ENCODE measurements around the gene ITPK1. TPM values are rescaled to one million over a fixed set of nuclear protein-coding genes. Genes with fewer than 3 reads are reported as not detected.

The ITPK1 gene
- total RNA-seq, 1 experiment from 2014 or later, result 38.5 TPM

GRCh38 chr14:93061380-93062012 lies 54.2 kb downstream of the ITPK1 start:
- no peaks in the 10 kb centered on the region for H3K4me1 ChIP-seq (ENCODE audit: insufficient read depth, low read length, poor library complexity, severe bottlenecking)
- DNase-seq (ENCODE audit: low spot score), result no peak
- ChIA-PET CTCF (no interaction called here), POLR2A (ENCODE audit: low non-redundant PET) (no interaction called here)
- TF ChIP-seq CTCF (conservative IDR thresholded peaks at IDR 0.05; ENCODE audit: low read depth, low read length) (no peak), EZH2 (IDR thresholded peaks at IDR 0.05; ENCODE audit: borderline replicate concordance, low read depth, low read length, poor library complexity, severe bottlenecking) (no peak)
- intact Hi-C loops (cut with micrococcal nuclease; ENCODE audit: unreplicated experiment), result no loop called here
- H3K36me3 ChIP-seq (ENCODE audit: insufficient read depth, low read length, poor library complexity, severe bottlenecking), result no peaks in the 10 kb centered on the region
- H3K27ac ChIP-seq (ENCODE audit: low read depth, low read length, poor library complexity, severe bottlenecking), result no peak overlapping the region
- BruUV-seq (replicated peaks), result no TSS peak
- no peak overlapping the region for H3K4me3 ChIP-seq (ENCODE audit: low read depth, low read length, poor library complexity, severe bottlenecking)
- H3K9me3 ChIP-seq (ENCODE audit: low read depth, low read length, poor library complexity, severe bottlenecking), result no peaks in the 10 kb centered on the region
- H3K27me3 ChIP-seq (replicated peaks; ENCODE audit: insufficient read depth, low read depth, low read length, poor library complexity), result no peaks in the 10 kb centered on the region

DNA sequence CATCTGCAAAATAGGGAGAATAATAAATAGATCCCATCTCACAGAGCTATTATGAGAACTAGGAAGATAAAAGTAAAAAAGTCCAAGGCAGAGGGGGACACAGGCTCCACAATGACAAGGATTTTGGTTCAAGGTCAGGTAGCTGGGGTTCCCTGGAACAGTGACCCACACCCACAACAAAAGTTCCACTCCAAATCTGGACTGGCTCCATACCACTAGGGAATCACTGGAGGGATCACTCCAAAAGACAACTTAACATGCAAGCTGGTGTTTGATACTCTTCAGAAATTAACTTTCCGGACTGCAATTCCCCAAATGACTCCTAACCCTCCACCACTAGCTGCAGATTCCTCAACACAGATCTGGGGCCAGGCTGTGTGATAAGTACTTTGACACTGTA lies 54.9 kb downstream of the ITPK1 start:
- H3K36me3 ChIP-seq (ENCODE audit: insufficient read depth, low read length, poor library complexity, severe bottlenecking), result no peaks in the 10 kb centered on the region
- H3K27ac ChIP-seq (ENCODE audit: low read depth, low read length, poor library complexity, severe bottlenecking), result no peak overlapping the region
- no peak overlapping the region for H3K4me3 ChIP-seq (ENCODE audit: low read depth, low read length, poor library complexity, severe bottlenecking)
- no peaks in the 10 kb centered on the region for H3K4me1 ChIP-seq (ENCODE audit: insufficient read depth, low read length, poor library complexity, severe bottlenecking)
- ChIA-PET CTCF (no interaction called here), POLR2A (ENCODE audit: low non-redundant PET) (no interaction called here)
- intact Hi-C loops (cut with micrococcal nuclease; ENCODE audit: unreplicated experiment), result no loop called here
- no peaks in the 10 kb centered on the region for H3K27me3 ChIP-seq (replicated peaks; ENCODE audit: insufficient read depth, low read depth, low read length, poor library complexity)
- TF ChIP-seq CTCF (conservative IDR thresholded peaks at IDR 0.05; ENCODE audit: low read depth, low read length), result no peak
- TF ChIP-seq EZH2 (IDR thresholded peaks at IDR 0.05; ENCODE audit: borderline replicate concordance, low read depth, low read length, poor library complexity, severe bottlenecking), result no peak
- DNase-seq (ENCODE audit: low spot score), result no peak
- no peaks in the 10 kb centered on the region for H3K9me3 ChIP-seq (ENCODE audit: low read depth, low read length, poor library complexity, severe bottlenecking)
- BruUV-seq (replicated peaks), result no TSS peak

DNA sequence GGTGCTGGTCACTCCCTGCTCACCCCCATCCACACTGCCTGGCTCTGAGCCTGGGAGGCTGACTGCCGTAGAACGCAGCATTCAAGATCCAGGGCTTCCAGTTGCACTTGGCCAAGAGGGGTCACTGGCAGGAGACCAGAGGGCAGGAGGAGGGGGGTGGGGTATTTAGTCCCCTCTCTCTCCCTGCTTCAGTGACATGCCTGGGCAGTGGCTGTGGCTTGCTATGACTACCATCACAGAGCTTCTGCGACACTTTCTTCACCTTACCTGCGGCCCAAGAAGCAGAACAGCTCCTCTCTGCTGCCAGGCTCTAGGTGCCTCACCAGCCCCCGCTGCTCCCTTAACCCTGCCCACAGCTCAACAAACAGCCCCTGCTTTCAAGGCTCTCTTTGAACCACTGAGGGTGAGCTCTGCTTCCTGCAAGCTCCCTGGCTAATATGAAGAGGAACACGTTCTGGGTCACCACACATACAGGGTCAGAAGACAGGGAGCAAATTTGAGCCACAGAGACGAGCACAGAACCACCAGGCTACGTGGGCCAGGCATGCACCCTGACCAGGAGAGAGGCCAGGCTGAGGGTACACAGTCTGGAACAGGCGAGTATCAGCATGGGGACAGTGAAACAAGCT lies 55.7 kb downstream of the ITPK1 start:
- H3K36me3 ChIP-seq (ENCODE audit: insufficient read depth, low read length, poor library complexity, severe bottlenecking), result no peaks in the 10 kb centered on the region
- no peaks in the 10 kb centered on the region for H3K4me1 ChIP-seq (ENCODE audit: insufficient read depth, low read length, poor library complexity, severe bottlenecking)
- ChIA-PET CTCF (no interaction called here), POLR2A (ENCODE audit: low non-redundant PET) (no interaction called here)
- no peak overlapping the region for H3K4me3 ChIP-seq (ENCODE audit: low read depth, low read length, poor library complexity, severe bottlenecking)
- no peak for DNase-seq (ENCODE audit: low spot score)
- H3K9me3 ChIP-seq (ENCODE audit: low read depth, low read length, poor library complexity, severe bottlenecking), result no peaks in the 10 kb centered on the region
- no TSS peak for BruUV-seq (replicated peaks)
- TF ChIP-seq EZH2 (IDR thresholded peaks at IDR 0.05; ENCODE audit: borderline replicate concordance, low read depth, low read length, poor library complexity, severe bottlenecking), result no peak
- intact Hi-C loops (cut with micrococcal nuclease; ENCODE audit: unreplicated experiment), result no loop called here
- no peaks in the 10 kb centered on the region for H3K27me3 ChIP-seq (replicated peaks; ENCODE audit: insufficient read depth, low read depth, low read length, poor library complexity)
- no peak overlapping the region for H3K27ac ChIP-seq (ENCODE audit: low read depth, low read length, poor library complexity, severe bottlenecking)

DNA sequence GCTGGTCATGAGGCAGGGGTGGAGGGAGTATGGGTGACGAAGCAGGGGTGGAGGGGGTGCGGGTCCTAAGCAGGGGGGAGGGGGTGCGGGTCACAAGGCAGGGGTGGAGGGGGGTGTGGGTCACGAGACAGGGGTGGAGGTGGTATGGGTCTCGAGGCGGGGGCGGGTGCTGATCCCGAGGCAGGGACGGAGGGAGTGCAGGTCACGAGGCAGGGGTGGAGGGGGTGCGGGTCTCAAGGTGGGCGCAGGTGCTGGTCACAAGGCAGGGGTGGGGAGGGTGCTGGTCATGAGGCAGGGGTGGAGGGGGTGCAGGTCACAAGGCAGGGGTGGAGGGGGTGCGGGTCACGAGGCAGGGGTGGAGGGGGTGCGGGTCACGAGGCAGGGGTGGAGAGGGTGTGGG lies 56.5 kb downstream of the ITPK1 start:
- H3K4me3 ChIP-seq (ENCODE audit: low read depth, low read length, poor library complexity, severe bottlenecking), result no peak overlapping the region
- intact Hi-C loops (cut with micrococcal nuclease; ENCODE audit: unreplicated experiment), result no loop called here
- ChIA-PET POLR2A (ENCODE audit: low non-redundant PET) (no interaction called here), CTCF (no interaction called here)
- BruUV-seq (replicated peaks), result no TSS peak
- H3K36me3 ChIP-seq (ENCODE audit: insufficient read depth, low read length, poor library complexity, severe bottlenecking), result no peaks in the 10 kb centered on the region
- DNase-seq (ENCODE audit: low spot score), result no peak
- TF ChIP-seq CTCF (conservative IDR thresholded peaks at IDR 0.05; ENCODE audit: low read depth, low read length) (no peak), EZH2 (IDR thresholded peaks at IDR 0.05; ENCODE audit: borderline replicate concordance, low read depth, low read length, poor library complexity, severe bottlenecking) (no peak)
- H3K27me3 ChIP-seq (replicated peaks; ENCODE audit: insufficient read depth, low read depth, low read length, poor library complexity), result no peaks in the 10 kb centered on the region
- no peaks in the 10 kb centered on the region for H3K9me3 ChIP-seq (ENCODE audit: low read depth, low read length, poor library complexity, severe bottlenecking)
- H3K4me1 ChIP-seq (ENCODE audit: insufficient read depth, low read length, poor library complexity, severe bottlenecking), result no peaks in the 10 kb centered on the region
- H3K27ac ChIP-seq (ENCODE audit: low read depth, low read length, poor library complexity, severe bottlenecking), result no peak overlapping the region

Data from A673 (cell line).